ENCODE results near the gene TRIM44. TPM values are rescaled to one million over a fixed set of nuclear protein-coding genes. Genes with fewer than 3 reads are reported as not detected.
"Not testable (repeated sequence)": the region's sequence is repeated elsewhere in the genome, so short reads cannot be mapped to it uniquely, and the experiment has no call there.

TRIM44 gene
- total RNA-seq, 2 donors from 2014 or later: 45.8 to 53.1 TPM

DNA sequence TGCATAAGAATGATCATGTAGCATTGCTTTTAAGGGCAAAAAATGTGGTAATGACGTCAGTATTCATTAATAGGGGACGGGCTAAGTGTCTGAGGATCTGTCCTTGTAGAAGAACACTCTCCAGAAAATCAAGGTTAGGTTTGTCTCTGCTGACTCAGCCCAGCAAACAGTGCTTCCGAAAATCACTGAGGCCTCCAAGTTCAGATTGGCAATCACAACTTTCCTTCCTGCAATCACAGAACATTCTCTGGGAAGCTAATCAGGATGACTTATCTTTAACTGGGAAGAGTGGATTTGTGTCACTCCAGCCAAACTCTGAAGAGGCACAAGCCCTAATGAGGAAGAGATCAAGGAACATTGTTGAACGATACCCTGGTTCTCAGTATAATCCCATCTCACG lies 158.0 kb downstream of the TRIM44 start:
- no peaks in the 10 kb centered on the region for H3K27me3 Mint-ChIP-seq (ENCODE audit: low read depth)
- no peaks in the 10 kb centered on the region for H3K36me3 Mint-ChIP-seq (ENCODE audit: insufficient read depth in 2 of 2)
- DNase-seq (no peak), ATAC-seq (replicated peaks in 1 of 2) (no peak)
- no peaks in the 10 kb centered on the region for H3K9me3 Mint-ChIP-seq
- H3K4me3 Mint-ChIP-seq: no peak overlapping the region
- peaks cover 11% of the 10 kb centered on the region for H3K4me1 Mint-ChIP-seq (ENCODE audit: low read depth)
- H3K27ac Mint-ChIP-seq: no peak overlapping the region

DNA sequence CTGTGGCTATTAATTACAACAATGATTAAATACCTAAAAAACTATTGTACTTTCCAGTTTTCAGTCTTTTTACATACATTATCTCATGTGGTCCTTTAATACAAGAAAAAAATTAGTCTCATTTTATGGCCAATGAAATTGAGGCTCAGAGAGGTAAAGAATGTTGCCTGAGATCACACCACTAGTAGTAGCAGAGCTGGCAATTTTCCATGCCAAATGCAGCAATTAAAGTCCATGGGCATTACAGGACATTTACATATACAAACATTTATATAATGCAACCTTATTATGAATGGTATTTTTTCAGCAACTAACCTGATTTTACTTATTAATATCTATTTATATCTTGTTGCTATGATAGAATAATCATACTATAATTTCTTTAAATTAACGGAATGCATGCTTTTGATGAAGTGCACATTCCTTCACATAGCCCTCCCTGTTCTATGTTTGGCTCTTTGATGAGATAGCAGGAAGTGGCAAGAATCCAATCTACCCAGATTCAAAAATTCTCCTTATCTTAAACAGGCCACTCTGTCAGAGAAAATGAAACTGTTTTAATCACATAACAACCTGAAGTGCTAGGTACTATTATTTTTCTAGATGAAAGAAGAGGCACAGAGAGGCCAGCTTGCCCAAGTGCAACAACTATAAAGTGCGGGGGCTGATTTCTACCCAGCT lies 160.4 kb downstream of the TRIM44 start:
- no peaks in the 10 kb centered on the region for H3K9me3 Mint-ChIP-seq
- ATAC-seq (replicated peaks in 1 of 2): no peak
- no peaks in the 10 kb centered on the region for H3K27me3 Mint-ChIP-seq (ENCODE audit: low read depth)
- H3K36me3 Mint-ChIP-seq (ENCODE audit: insufficient read depth in 2 of 2): no peaks in the 10 kb centered on the region
- no peak for DNase-seq
- H3K27ac Mint-ChIP-seq: no peak overlapping the region
- H3K4me1 Mint-ChIP-seq (ENCODE audit: low read depth): peaks cover 11% of the 10 kb centered on the region
- no peak overlapping the region for H3K4me3 Mint-ChIP-seq

DNA sequence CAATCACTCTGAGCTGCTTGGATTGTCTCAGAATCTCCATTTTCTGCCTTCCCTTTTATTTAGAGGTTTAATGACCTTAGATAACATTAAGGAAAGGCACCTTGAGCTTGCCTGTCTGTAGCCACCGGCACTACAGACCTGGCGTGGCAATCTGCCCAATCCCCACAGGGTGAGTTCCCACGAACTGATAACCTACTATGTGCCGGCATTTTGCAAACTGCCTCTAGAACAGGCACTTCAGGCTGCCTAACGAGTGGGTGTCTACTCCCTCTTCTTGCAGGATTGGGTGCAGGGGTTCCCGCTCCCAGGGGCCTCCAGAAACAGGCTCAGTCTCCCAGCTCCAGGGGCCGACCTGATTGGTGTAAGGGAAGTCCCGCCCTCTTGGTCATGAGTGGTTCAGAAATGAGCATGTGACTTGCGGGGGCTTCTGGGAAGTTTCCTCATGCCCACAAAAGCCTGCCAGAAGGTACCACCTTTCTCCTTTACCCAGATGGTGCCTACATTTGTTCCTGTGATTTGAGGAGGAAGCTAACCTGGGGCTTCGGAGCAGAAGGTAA lies 161.2 kb downstream of the TRIM44 start:
- no peaks in the 10 kb centered on the region for H3K27me3 Mint-ChIP-seq (ENCODE audit: low read depth)
- no peaks in the 10 kb centered on the region for H3K36me3 Mint-ChIP-seq (ENCODE audit: insufficient read depth in 2 of 2)
- H3K4me1 Mint-ChIP-seq (ENCODE audit: low read depth): peaks cover 11% of the 10 kb centered on the region
- no peaks in the 10 kb centered on the region for H3K9me3 Mint-ChIP-seq
- ATAC-seq (replicated peaks in 1 of 2): no peak
- H3K4me3 Mint-ChIP-seq: no peak overlapping the region
- DNase-seq: no peak
- H3K27ac Mint-ChIP-seq: no peak overlapping the region

DNA sequence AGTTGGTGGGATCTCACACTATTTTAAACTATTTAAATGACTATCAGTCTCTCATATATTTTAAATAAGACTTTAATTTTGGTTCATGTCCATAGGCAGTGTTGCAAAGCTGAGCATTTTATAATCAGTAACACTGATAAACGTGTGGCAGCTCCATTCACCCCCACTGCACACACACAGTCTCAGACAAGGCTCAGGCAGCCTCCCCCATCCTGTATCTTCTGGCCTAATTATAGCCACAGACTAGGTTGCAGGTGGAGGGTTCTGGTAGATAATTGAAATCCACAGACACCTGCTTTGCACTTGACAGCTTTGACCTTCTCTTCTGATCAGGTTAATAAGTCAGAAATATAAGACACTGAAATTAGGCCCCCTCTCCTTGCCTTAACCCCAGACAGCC lies 162.8 kb downstream of the TRIM44 start:
- Mint-ChIP-seq H3K4me1 (ENCODE audit: low read depth) (peaks cover 11% of the 10 kb centered on the region), H3K9me3 (no peaks in the 10 kb centered on the region), H3K27me3 (ENCODE audit: low read depth) (no peaks in the 10 kb centered on the region), H3K36me3 (ENCODE audit: insufficient read depth in 2 of 2) (no peaks in the 10 kb centered on the region), H3K27ac (no peak overlapping the region), H3K4me3 (no peak overlapping the region)
- no peak for ATAC-seq (replicated peaks in 1 of 2)
- no peak for DNase-seq

DNA sequence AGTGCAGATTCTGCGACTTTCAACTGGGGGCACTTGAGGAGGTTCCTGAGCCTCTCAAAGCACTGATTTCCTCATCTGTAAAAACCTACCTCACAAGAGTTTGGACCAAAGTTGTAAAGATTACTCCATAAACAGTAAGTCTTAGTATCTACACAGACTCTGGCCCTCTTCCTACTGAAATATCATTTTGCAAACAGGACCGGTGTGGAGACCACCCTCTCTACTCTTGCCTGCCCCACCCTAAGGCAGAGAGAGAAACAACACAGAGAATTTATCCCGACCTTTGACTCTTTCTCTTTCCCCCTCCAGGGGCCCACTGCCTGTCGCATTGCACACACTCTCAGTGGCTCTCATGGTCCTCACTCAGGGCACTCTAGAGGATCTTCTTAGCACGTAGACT lies 163.4 kb downstream of the TRIM44 start:
- H3K9me3 Mint-ChIP-seq: no peaks in the 10 kb centered on the region
- no peak for ATAC-seq (replicated peaks in 1 of 2)

DNA sequence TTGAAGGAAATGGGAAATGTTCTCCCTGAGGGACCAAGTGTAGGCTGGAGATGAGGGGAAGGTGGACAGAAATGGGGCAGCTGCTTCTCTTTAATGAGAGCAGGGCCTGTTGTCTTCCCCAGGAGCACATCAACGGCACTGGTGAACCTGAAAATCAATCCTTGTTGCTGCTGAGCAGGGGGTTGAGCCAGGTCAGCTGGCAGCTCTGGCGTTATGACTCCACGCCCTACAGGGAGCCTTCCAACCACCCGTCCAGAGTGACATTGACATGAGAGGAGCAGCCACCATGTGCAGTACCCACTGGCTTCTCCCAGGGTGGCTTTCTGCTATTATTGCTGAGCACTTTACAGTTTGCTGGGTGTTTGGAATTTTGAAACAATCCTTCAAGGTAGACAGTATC lies 164.4 kb downstream of the TRIM44 start:
- Mint-ChIP-seq H3K36me3 (ENCODE audit: insufficient read depth in 2 of 2) (no peaks in the 10 kb centered on the region), H3K9me3 (no peaks in the 10 kb centered on the region), H3K27ac (no peak overlapping the region), H3K27me3 (ENCODE audit: low read depth) (no peaks in the 10 kb centered on the region), H3K4me1 (ENCODE audit: low read depth) (peaks cover 3% of the 10 kb centered on the region), H3K4me3 (no peak overlapping the region)
- ATAC-seq (replicated peaks in 1 of 2) (no peak), DNase-seq (no peak)

More for the DNA sequence above, 163.4 kb downstream of the TRIM44 start:
- Mint-ChIP-seq H3K4me3 (no peak overlapping the region), H3K27ac (no peak overlapping the region), H3K27me3 (ENCODE audit: low read depth) (no peaks in the 10 kb centered on the region), H3K4me1 (ENCODE audit: low read depth) (peaks cover 11% of the 10 kb centered on the region), H3K36me3 (ENCODE audit: insufficient read depth in 2 of 2) (no peaks in the 10 kb centered on the region)
- DNase-seq: no peak

DNA sequence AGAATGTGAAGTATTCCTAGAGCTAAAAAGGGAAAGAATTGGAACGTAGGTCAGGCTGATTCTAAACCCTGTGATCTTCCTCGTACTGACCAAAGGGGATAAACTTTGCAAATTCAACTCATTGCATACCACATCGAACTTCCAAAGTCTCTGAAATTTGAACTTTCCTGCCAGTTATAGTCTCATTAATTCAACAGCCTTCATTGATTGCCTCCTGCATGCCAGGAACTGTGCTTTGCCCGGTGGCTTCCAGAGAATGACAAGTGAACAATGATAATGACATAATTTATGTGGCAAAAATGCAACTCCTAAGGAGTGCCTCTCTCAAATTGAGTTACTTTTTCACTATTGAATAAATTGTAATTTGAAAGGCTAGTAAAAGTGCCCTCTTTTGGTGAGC lies 173.6 kb downstream of the TRIM44 start:
- ATAC-seq (replicated peaks in 1 of 2): no peak
- Mint-ChIP-seq H3K9me3 (peaks cover 1 to 2% of the 10 kb centered on the region in 2 donors), H3K4me1 (ENCODE audit: low read depth) (no peaks in the 10 kb centered on the region), H3K4me3 (no peak overlapping the region), H3K36me3 (ENCODE audit: insufficient read depth in 2 of 2) (no peaks in the 10 kb centered on the region), H3K27me3 (ENCODE audit: low read depth) (peaks cover 25% of the 10 kb centered on the region), H3K27ac (no peak overlapping the region)
- DNase-seq: no peak

DNA sequence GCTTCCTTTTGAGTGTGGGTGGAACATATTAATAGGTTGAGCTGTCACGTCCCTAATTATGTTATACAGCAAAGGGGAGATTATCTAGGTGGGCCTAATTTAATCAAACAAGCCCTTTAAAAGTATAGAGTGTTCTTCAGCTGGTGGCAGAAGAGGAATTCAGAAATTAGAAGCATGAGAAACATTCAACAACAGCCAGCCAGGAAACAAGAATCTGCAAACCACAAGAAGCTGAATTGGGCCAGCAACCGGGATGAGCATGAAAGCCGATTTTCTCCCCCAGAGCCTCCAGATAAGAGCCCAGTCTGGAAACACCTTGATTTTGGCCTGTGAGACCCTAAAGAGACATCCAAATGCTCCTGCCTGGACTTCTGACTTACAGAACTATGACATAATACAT lies 175.5 kb downstream of the TRIM44 start:
- no peak overlapping the region for H3K4me3 Mint-ChIP-seq
- peaks cover 25% of the 10 kb centered on the region for H3K27me3 Mint-ChIP-seq (ENCODE audit: low read depth)
- no peak for DNase-seq
- no peaks in the 10 kb centered on the region for H3K4me1 Mint-ChIP-seq (ENCODE audit: low read depth)
- peaks cover 1 to 2% of the 10 kb centered on the region in 2 donors for H3K9me3 Mint-ChIP-seq
- H3K36me3 Mint-ChIP-seq (ENCODE audit: insufficient read depth in 2 of 2): no peaks in the 10 kb centered on the region
- no peak for ATAC-seq (replicated peaks in 1 of 2)
- no peak overlapping the region for H3K27ac Mint-ChIP-seq

DNA sequence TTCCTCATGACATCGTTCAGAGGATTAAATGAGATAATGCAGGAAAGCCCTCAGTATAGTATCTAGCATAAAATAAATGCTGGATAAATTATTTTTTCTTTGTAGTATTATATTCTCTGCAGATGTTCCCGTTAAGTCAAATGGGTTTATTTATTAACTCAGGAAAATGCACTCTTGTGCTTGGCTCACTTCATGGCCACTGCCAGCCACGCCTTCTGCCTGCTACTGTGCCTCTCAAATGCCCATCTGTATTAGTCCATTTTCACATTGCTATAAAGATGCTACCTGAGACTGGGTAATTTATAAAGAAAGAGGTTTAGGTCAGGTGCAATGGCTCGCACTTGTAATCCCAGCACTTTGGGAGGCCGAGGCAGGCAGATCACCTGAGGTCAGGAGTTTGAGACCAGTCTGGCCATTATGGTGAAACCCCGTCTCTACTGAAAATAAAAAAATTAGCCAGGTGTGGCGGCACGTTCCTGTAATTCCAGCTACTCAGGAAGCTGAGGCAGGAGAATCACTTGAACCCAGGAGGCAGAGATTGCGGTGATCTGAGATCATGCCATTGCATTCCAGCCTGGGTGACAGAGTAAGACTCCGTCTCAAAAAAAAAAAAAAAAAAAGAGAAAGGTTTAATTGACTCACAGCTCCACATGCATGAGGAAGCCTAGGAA lies 176.3 kb downstream of the TRIM44 start:
- peaks cover 25% of the 10 kb centered on the region for H3K27me3 Mint-ChIP-seq (ENCODE audit: low read depth)
- not testable (repeated sequence) for H3K4me3 Mint-ChIP-seq; ATAC-seq (replicated peaks in 1 of 2); H3K36me3 Mint-ChIP-seq (ENCODE audit: insufficient read depth in 2 of 2); DNase-seq; H3K4me1 Mint-ChIP-seq (ENCODE audit: low read depth); H3K9me3 Mint-ChIP-seq; H3K27ac Mint-ChIP-seq

DNA sequence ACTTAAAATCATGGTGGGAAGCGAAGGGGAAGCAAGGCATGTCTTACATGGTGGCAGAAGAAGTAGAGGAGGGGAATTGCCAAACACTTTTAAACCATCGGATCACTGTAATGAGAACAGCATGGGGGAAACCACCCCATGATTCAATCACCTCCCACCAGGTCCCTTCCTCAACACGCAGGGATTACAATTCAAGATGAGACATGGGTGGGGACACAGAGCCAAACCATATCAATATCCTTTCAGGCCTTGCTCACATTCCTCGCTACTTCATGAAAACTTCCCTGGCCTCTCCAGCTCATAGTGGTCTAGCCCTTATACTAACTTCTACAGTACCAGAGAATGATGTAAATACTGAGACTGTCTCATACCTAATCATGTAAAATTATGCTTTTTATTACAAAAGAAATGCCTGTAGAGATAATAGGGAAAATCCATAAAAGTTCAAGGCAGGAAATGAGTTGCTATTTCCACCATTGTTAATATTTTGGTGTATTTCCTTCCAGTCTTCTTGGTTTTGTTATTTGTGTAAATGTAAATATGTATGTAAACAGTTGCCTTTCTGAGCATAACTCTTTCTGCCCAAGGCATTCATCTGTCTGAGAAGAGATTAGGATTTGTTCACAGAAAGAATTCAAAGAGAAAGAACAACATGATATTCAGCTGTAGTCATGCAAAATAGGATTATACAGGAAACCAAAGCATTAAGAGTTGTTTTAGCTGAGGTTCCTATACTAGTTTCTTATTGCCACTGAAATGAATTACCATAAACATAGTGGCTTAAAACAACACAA lies 177.0 kb downstream of the TRIM44 start:
- H3K4me1 Mint-ChIP-seq (ENCODE audit: low read depth): no peaks in the 10 kb centered on the region
- H3K4me3 Mint-ChIP-seq: no peak overlapping the region
- H3K9me3 Mint-ChIP-seq: peaks cover 1 to 2% of the 10 kb centered on the region in 2 donors
- no peak overlapping the region for H3K27ac Mint-ChIP-seq
- no peaks in the 10 kb centered on the region for H3K36me3 Mint-ChIP-seq (ENCODE audit: insufficient read depth in 2 of 2)
- H3K27me3 Mint-ChIP-seq (ENCODE audit: low read depth): peaks cover 25% of the 10 kb centered on the region
- DNase-seq: no peak
- ATAC-seq (replicated peaks in 1 of 2): no peak

DNA sequence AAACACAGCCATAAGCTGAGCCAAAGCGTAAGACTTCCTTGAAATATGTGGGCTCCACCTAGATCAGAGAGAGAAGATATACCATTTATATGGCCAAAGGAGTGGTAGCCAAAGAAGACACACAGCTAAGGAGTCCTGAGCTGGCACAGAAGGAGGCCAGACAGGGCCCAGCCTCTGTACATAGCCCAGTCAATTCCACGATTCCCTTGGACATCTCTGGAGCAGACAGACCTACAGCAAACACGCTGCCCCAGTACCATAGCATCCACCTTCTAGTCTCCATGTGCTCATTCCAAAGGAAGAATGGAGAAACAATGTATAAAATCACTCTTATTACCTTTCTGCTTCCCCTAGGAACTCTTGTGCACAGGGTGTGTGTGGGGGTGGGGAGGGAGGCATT lies 179.2 kb downstream of the TRIM44 start:
- Mint-ChIP-seq H3K4me1 (ENCODE audit: low read depth) (no peaks in the 10 kb centered on the region), H3K4me3 (no peak overlapping the region), H3K9me3 (peaks cover 0 to 2% of the 10 kb centered on the region in 2 donors), H3K36me3 (ENCODE audit: insufficient read depth in 2 of 2) (no peaks in the 10 kb centered on the region), H3K27ac (no peak overlapping the region), H3K27me3 (ENCODE audit: low read depth) (peaks cover 31% of the 10 kb centered on the region)
- no peak for DNase-seq
- no peak for ATAC-seq (replicated peaks in 1 of 2)

DNA sequence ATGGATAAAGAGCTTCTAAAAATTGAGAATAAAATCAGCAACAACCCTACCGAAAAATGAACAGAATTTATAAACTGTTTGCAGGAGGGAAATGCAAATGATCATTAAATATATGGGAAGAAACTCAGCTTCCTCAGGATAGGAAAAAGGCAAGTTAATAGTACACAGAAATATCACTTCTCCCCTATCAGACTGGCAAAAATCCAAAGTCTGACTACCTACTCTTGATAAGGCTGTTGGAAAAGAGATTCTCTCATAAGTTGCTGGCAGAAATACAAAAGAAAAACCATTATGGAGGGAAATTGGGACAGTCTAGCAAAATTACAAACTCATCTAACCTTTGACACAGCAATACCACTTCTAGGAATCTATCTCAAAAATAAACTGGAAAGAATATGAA lies 180.4 kb downstream of the TRIM44 start:
- Mint-ChIP-seq H3K9me3 (peaks cover 0 to 2% of the 10 kb centered on the region in 2 donors), H3K4me3 (no peak overlapping the region), H3K27me3 (ENCODE audit: low read depth) (peaks cover 22% of the 10 kb centered on the region), H3K27ac (no peak overlapping the region), H3K4me1 (ENCODE audit: low read depth) (no peaks in the 10 kb centered on the region), H3K36me3 (ENCODE audit: insufficient read depth in 2 of 2) (no peaks in the 10 kb centered on the region)
- DNase-seq: no peak
- no peak for ATAC-seq (replicated peaks in 1 of 2)

DNA sequence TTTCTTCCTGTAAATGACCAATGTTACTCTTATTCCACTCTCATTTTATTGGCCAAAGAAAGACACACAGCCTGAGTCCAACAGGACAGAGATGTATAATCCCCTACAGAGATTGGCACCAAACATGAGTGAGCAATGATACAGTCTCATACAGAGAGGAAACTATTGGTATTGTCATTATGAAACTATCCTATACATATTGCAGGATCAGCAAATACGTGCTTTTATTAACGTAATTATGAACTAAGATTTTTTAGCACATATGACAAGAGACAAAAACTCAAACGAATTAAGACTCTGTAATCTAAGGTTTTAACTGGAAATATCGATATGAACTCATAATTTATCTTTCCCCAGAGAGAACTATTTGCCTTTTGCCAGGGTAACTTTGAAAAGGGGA lies 182.0 kb downstream of the TRIM44 start:
- no peak for DNase-seq
- H3K4me3 Mint-ChIP-seq: no peak overlapping the region
- H3K27me3 Mint-ChIP-seq (ENCODE audit: low read depth): peaks cover 20% of the 10 kb centered on the region
- H3K9me3 Mint-ChIP-seq: peaks cover 0 to 2% of the 10 kb centered on the region in 2 donors
- ATAC-seq (replicated peaks in 1 of 2): no peak
- no peaks in the 10 kb centered on the region for H3K4me1 Mint-ChIP-seq (ENCODE audit: low read depth)
- no peak overlapping the region for H3K27ac Mint-ChIP-seq
- no peaks in the 10 kb centered on the region for H3K36me3 Mint-ChIP-seq (ENCODE audit: insufficient read depth in 2 of 2)

All from activated T-cell treated with anti-CD3 and anti-CD28 coated beads, Interleukin-2, amount 50 U/mL, for 72 hours (primary cell).